ENCODE measurements around the gene NME2. TPM values are rescaled to one million over a fixed set of nuclear protein-coding genes. Genes with fewer than 3 reads are reported as not detected.
"Not testable (repeated sequence)": the region's sequence is repeated elsewhere in the genome, so short reads cannot be mapped to it uniquely, and the experiment has no call there.

NME2 gene
- total RNA-seq, 4 donors from 2014 or later, result 202 to 486 (median 387) TPM

- Histone ChIP-seq H3K27me3 (no peaks in the 10 kb centered on the region), H3K36me3 (peaks cover 21 to 37% of the 10 kb centered on the region in 2 donors), H3K9me3 (no peaks in the 10 kb centered on the region), H3K27ac (no peak overlapping the region), H3K4me1 (peaks cover 9% of the 10 kb centered on the region in 2 donors), H3K4me3 (replicated peaks in 1 of 3) (no peak overlapping the region)
- DNase-seq, result no peak
- intact Hi-C loops (cut with DNase I), result no loop called here
- no peak for TF ChIP-seq POLR2A (IDR thresholded peaks at IDR 0.05)
- no peak for TF ChIP-seq CTCF (IDR thresholded peaks at IDR 0.05)
- WGBS, 2 donors, result 95 to 96% methylated on average over 2 of the region's 2 CpGs
These were observed 4.5 kb downstream of the NME2 start for GRCh38 chr17:51170736-51171135.

- intact Hi-C loops (cut with DNase I); H3K9me3 ChIP-seq; H3K27ac ChIP-seq; H3K27me3 ChIP-seq; H3K4me3 ChIP-seq (replicated peaks in 1 of 3); H3K4me1 ChIP-seq; DNase-seq: not testable (repeated sequence)
- 84 to 90% methylated on average over 9 of the region's 9 CpGs for WGBS, 2 donors
- peaks cover 21 to 37% of the 10 kb centered on the region in 2 donors for H3K36me3 ChIP-seq
These were observed 5.8 kb downstream of the NME2 start for GRCh38 chr17:51172030-51172429.

- intact Hi-C loops (cut with DNase I), result no loop called here
- no peak for TF ChIP-seq POLR2A (IDR thresholded peaks at IDR 0.05)
- Histone ChIP-seq H3K4me1 (no peaks in the 10 kb centered on the region), H3K36me3 (peaks cover 0 to 16% of the 10 kb centered on the region in 2 donors), H3K9me3 (no peaks in the 10 kb centered on the region), H3K27me3 (no peaks in the 10 kb centered on the region), H3K27ac (no peak overlapping the region), H3K4me3 (replicated peaks in 1 of 3) (no peak overlapping the region)
- DNase-seq, result no peak
- 86 to 89% methylated on average over 5 of the region's 5 CpGs for WGBS, 2 donors
These were observed 14.3 kb downstream of the NME2 start for GRCh38 chr17:51180486-51180885.

GRCh38 chr17:51184124-51184523, 17.9 kb downstream of the NME2 start:
- H3K4me1 ChIP-seq, result no peaks in the 10 kb centered on the region
- H3K9me3 ChIP-seq, result no peaks in the 10 kb centered on the region
- no peak overlapping the region for H3K4me3 ChIP-seq (replicated peaks in 1 of 3)
- no peaks in the 10 kb centered on the region for H3K27me3 ChIP-seq
- WGBS, 2 donors, result 78 to 94% methylated on average over 1 of the region's 1 CpG
- H3K36me3 ChIP-seq, result peaks cover 0 to 21% of the 10 kb centered on the region in 2 donors
- H3K27ac ChIP-seq, result no peak overlapping the region
- intact Hi-C loops (cut with DNase I), result no loop called here
- no peak for DNase-seq
- TF ChIP-seq CTCF (IDR thresholded peaks at IDR 0.05) (no peak), POLR2A (IDR thresholded peaks at IDR 0.05) (no peak)

GRCh38 chr17:51185763-51186332, 19.6 kb downstream of the NME2 start:
- Histone ChIP-seq H3K4me3 (replicated peaks in 1 of 3) (no peak overlapping the region), H3K9me3 (no peaks in the 10 kb centered on the region)
- no peak for DNase-seq

More at GRCh38 chr17:51185763-51186332, 19.6 kb downstream of the NME2 start:
- H3K27me3 ChIP-seq, result no peaks in the 10 kb centered on the region
- no peaks in the 10 kb centered on the region for H3K4me1 ChIP-seq
- peaks cover 0 to 22% of the 10 kb centered on the region in 2 donors for H3K36me3 ChIP-seq
- intact Hi-C loops (cut with DNase I), result no loop called here
- TF ChIP-seq POLR2A (IDR thresholded peaks at IDR 0.05) (no peak), CTCF (IDR thresholded peaks at IDR 0.05) (no peak)
- WGBS, 2 donors, result 93 to 94% methylated on average over 8 of the region's 8 CpGs
- no peak overlapping the region for H3K27ac ChIP-seq
